ENCODE data around the gene DHRS7B.
"Not testable (repeated sequence)": the region's sequence is repeated elsewhere in the genome, so short reads cannot be mapped to it uniquely, and the experiment has no call there.

The DHRS7B gene

GRCh38 chr17:21105064-21105894 is 21.5 kb upstream of the DHRS7B start:
- no peaks in the 10 kb centered on the region for H3K4me1 ChIP-seq
- no peak overlapping the region for H3K27ac ChIP-seq
- H3K36me3 ChIP-seq: no peaks in the 10 kb centered on the region
- H3K9me3 ChIP-seq: no peaks in the 10 kb centered on the region
- intact Hi-C loops (cut with DNase I; ENCODE audit: low total_unique reads): no loop called here
- no peak for TF ChIP-seq CTCF (IDR thresholded peaks at IDR 0.05)
- H3K4me3 ChIP-seq: no peak overlapping the region
- DNase-seq: no peak
- no peaks in the 10 kb centered on the region for H3K27me3 ChIP-seq

DNA sequence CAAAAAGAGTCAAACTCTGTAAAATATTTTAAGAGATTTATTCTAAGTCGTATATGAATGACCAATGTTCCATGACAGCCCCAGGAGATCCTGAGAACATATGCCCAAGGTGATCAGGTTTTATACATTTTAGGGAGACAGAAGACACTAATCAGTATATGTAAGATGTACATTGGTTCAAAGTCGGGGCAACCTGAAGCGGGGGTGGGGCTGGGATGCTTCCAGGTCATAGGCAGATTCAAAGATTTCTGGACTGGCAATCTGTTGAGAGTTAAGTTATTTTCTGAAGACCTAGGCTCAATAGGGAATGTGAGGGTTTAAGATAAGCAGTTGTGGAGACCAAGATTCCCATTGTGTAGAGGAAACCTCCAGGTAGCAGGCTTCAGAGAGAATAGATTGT is 20.4 kb upstream of the DHRS7B start:
- Histone ChIP-seq H3K27me3 (no peaks in the 10 kb centered on the region), H3K4me1 (no peaks in the 10 kb centered on the region), H3K36me3 (no peaks in the 10 kb centered on the region), H3K9me3 (no peaks in the 10 kb centered on the region), H3K4me3 (no peak overlapping the region), H3K27ac (no peak overlapping the region)
- DNase-seq: no peak
- no peak for TF ChIP-seq CTCF (IDR thresholded peaks at IDR 0.05)
- intact Hi-C loops (cut with DNase I; ENCODE audit: low total_unique reads): no loop called here

- H3K27me3 ChIP-seq; H3K27ac ChIP-seq; DNase-seq; H3K4me3 ChIP-seq; H3K36me3 ChIP-seq; H3K4me1 ChIP-seq; intact Hi-C loops (cut with DNase I; ENCODE audit: low total_unique reads); H3K9me3 ChIP-seq: not testable (repeated sequence)
Measured at GRCh38 chr17:21107067-21107650, 19.6 kb upstream of the DHRS7B start.

DNA sequence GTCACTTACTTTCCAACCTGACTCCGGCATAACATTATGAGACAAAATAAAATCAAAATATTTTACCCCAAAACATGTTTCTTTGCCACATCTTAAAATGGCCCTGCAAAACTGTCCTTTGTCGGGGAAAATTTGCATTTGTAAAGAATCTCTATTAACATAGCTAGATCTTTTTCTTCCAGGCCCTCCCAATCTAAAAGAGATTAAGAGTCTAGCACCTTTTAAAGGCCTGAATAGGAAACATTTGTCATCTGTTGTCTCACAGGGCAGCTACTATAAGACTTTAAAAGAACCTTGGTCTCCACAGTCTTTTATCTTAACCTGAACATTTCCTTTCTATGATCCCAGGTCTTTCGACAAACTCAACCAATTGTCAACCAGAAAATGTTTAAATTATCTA is 18.1 kb upstream of the DHRS7B start:
- TF ChIP-seq CTCF (IDR thresholded peaks at IDR 0.05): no peak
- H3K36me3 ChIP-seq: no peaks in the 10 kb centered on the region
- intact Hi-C loops (cut with DNase I; ENCODE audit: low total_unique reads): no loop called here
- no peaks in the 10 kb centered on the region for H3K9me3 ChIP-seq
- H3K4me3 ChIP-seq: no peak overlapping the region
- DNase-seq: no peak
- H3K4me1 ChIP-seq: no peaks in the 10 kb centered on the region
- no peaks in the 10 kb centered on the region for H3K27me3 ChIP-seq
- H3K27ac ChIP-seq: no peak overlapping the region

DNA sequence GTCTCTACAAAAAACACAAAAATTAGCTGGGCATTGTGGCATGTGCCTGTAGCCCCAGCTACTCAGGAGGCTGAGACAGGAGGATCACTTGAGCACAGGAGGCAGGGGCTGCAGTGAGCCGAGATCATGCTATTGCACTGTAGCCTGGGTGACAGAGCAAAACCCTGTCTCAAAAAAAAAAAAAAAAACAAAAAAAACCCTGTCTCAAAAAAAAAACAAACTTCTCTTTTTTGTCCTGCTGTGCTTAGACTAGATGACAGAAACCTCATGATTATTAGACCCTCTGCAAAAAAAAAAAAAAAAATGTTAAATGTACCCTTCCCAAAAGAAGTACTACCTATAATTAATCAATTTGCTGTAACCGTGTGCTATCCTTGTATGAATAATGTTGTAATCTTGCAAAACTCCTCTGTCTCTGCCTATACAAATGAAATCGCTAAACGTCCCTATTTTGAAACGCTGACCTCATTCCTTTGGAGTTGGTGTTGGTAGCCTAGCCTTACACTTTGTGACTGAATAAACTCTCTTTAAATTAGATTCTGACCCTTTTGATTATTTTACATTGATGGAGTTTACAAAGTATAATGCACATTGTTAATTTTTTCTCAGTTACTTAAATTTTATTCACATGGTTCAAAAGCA is 13.6 kb upstream of the DHRS7B start:
- Histone ChIP-seq H3K27ac (no peak overlapping the region), H3K9me3 (no peaks in the 10 kb centered on the region), H3K4me3 (no peak overlapping the region), H3K27me3 (no peaks in the 10 kb centered on the region), H3K36me3 (no peaks in the 10 kb centered on the region), H3K4me1 (no peaks in the 10 kb centered on the region)
- no peak for DNase-seq
- intact Hi-C loops (cut with DNase I; ENCODE audit: low total_unique reads): no loop called here
- no peak for TF ChIP-seq CTCF (IDR thresholded peaks at IDR 0.05)

GRCh38 chr17:21113716-21114115 is 13.0 kb upstream of the DHRS7B start:
- no peaks in the 10 kb centered on the region for H3K27me3 ChIP-seq
- H3K36me3 ChIP-seq: no peaks in the 10 kb centered on the region
- no peak overlapping the region for H3K4me3 ChIP-seq
- H3K9me3 ChIP-seq: no peaks in the 10 kb centered on the region
- intact Hi-C loops (cut with DNase I; ENCODE audit: low total_unique reads): no loop called here
- H3K4me1 ChIP-seq: no peaks in the 10 kb centered on the region
- no peak for DNase-seq
- TF ChIP-seq CTCF (IDR thresholded peaks at IDR 0.05): no peak
- no peak overlapping the region for H3K27ac ChIP-seq

DNA sequence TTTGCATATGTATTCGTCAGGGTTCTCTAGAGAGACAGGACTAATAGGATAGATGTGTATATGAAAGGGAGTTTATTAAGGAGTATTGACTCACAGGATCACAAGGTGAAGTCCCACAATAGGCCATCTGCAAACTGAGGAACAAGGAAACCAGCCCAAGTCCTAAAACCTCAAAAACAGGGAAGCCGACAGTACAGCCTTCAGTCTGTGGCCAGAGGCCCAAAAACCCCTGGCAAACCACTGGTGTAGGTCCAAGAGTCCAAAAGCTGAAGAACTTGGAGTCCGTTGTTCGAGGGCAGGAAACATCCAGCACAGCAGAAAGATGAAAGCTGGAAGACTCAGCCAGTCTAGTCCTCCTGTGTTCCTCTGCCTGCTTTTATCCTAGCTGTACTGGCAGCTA is 12.0 kb upstream of the DHRS7B start:
- H3K27ac ChIP-seq; H3K4me3 ChIP-seq; H3K36me3 ChIP-seq; intact Hi-C loops (cut with DNase I; ENCODE audit: low total_unique reads); H3K4me1 ChIP-seq; H3K27me3 ChIP-seq; H3K9me3 ChIP-seq; DNase-seq: not testable (repeated sequence)
